GM12874 (cell line): ENCODE results near the gene EPO.

Experiments used
- TF ChIP-seq, protein P1 (sequence below): IDR thresholded peaks from 2 replicates; pipeline ENCODE4 v1.5.1; 2011; ENCODE audit warnings: low read depth, mild to moderate bottlenecking, control low read depth, low read length, moderate library complexity; ENCODE audit not compliant: insufficient read depth

EPO gene

DNA sequence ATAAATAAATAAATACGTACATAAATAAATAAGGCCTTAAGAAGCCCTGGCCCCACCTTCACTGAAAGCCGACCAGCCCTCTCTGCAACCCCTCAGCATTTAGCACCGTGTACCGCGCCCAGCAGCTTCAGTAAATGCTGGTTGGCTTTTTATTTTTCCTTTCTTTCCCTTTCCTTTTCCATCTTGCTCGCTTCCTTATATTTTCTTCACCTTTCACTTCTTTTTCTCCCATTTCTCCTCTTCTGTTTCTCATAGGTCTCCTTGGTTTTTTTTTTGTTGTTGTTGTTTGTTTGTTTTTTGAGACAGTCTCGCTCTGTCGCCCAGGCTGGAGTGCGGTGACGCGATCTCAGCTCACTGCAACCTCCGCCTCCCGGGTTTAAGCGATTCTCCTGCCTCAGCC, 24.3 kb downstream of the EPO start:
- TF ChIP-seq, protein P1, sequence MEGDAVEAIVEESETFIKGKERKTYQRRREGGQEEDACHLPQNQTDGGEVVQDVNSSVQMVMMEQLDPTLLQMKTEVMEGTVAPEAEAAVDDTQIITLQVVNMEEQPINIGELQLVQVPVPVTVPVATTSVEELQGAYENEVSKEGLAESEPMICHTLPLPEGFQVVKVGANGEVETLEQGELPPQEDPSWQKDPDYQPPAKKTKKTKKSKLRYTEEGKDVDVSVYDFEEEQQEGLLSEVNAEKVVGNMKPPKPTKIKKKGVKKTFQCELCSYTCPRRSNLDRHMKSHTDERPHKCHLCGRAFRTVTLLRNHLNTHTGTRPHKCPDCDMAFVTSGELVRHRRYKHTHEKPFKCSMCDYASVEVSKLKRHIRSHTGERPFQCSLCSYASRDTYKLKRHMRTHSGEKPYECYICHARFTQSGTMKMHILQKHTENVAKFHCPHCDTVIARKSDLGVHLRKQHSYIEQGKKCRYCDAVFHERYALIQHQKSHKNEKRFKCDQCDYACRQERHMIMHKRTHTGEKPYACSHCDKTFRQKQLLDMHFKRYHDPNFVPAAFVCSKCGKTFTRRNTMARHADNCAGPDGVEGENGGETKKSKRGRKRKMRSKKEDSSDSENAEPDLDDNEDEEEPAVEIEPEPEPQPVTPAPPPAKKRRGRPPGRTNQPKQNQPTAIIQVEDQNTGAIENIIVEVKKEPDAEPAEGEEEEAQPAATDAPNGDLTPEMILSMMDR: no peak

DNA sequence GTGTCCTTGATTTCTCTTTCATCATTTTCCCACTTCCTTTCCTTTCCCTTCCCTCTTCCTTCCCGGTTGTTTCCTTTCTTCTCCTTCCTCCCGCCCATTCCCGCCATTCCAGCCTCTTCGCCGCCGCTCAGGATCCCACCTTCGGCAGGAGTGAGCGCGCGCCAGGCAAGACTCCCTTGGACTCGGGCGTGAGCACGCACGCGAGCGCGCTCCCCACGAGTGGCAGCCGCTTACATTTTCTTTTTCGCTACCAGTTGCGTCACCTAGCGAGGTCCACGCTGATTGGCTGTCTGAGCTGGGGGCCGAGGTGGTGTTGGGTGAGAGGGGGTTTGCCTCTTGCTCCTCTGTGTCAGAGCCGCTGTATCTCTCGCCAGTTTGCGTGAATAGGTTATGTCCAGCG, 24.9 kb downstream of the EPO start:
- TF ChIP-seq, protein P1: no peak

DNA sequence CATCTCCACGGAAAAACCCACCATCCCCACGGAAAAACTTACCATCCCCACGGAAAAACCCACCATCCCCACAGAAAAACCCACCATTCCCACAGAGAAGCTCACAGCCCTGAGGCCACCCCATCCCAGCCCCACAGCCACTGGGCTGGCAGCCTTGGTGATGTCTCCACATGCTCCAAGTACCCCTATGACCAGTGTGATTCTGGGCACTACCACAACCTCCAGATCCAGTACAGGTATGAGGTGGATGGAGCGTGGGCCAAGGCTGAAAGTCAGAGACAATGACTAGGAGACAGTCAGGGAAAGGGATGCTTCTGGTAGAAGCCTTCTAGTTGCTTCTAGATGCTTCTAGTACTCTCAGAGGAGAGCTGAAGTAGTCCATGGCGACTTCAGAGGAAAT, 32.7 kb downstream of the EPO start:
- TF ChIP-seq, protein P1: no peak

DNA sequence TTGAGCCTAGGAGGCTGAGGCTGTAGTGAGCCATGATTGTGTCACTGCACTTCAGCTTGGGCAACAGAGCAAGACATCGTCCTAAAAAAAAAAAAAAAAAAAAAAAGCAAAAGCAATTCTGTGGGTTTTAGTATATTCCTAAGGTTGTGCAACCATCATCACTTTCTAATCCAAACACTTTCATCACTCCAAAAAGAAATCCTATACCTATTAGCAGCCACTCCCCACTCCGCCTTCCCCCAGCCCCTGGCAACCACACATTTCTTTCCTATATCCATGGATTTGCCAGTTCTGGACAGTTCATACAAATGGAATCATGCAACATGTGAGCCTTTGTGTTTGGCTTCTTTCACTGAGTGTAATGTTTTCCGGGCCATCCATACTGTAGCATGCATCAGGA, 33.5 kb downstream of the EPO start:
- TF ChIP-seq, protein P1: no peak

DNA sequence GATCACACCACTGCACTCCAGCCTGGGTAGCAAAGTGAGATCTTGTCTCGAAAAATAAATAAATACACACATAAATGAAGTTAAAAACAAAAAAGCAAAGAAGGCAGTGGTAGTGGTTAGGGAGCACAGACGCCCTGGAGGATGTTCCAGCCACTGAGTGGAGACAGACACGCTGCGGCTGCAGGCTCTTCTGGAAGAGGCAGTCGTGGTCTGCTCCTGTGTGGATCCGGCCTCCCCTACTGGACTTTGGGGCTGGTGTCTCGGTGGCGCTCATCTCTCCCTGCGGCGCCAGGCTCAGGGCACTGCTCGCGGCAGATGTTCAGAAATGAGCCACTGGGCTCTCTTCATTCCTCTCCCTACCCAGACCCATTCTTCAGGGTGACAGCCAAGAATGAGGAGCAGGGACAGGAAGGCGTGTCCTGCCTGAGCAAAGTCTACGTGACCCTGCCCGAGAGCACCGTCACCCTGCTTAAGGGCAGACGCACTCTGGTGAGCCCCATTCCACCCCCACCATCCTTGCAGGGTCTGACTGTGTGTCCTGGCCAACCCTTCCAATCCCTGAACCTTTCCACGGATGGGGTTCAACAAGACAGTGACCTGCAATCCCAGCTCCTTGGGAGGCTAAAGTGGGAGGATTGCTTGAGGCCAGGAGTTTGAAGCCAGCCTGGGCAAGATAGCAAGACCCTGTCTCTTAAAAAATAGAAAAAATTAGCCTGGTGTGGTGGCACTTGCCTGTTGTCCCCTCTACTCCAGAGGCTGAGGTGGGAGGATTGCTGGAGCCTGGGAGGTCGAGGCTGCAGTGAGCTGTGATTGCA, 39.3 kb downstream of the EPO start:
- TF ChIP-seq, protein P1: no peak

DNA sequence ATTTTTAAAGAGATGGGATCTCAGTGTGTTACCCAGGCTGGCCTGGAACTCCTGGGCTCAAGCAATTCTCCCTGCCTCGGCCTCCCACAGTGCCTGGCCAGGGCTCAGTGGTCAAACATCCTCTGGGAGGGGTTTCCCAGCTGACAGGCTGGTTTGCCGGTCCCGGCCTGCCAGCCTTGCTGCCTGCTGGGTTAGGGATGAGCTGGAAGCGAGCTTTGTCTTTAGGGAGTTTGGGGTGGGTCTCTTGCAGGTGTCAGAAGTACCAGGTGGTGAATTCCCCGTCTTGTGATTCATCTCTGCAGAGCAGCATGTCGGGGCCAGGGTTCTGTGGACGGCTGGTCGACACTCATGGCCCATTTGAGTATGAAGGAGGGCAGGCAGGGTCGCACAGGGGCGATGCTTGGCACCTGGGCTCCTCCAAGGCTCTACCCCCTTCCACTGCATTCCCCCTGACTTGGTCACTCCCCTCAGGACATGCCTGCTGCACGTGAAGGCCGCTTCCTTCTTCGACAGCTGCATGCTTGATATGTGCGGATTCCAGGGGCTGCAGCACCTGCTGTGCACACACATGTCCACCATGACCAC, 43.4 kb downstream of the EPO start:
- TF ChIP-seq, protein P1: no peak

DNA sequence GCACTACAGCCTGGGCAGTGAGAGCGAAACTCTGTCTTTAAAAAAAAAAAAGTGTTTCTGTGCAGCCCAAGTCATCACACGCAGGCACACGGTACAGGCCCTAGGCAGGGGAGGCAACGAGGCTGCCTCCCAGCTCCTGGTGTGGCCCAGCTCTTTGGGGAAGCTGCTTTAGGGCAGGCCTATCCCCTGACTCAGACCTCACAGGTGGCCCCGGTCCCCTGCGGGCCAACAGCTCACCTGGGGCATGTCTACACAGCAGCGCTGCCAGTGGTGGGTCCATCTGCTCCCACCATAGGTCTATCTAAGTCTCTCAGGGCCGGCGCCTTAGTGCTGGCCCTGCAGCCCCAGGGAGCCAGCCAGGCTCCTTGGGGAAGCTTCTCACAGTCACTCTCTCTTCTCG, 44.6 kb downstream of the EPO start:
- TF ChIP-seq, protein P1: no peak
